ENCODE measurements around the gene POLR2B.
"Not testable (repeated sequence)": the region's sequence is repeated elsewhere in the genome, so short reads cannot be mapped to it uniquely, and the experiment has no call there.

Gene POLR2B

DNA sequence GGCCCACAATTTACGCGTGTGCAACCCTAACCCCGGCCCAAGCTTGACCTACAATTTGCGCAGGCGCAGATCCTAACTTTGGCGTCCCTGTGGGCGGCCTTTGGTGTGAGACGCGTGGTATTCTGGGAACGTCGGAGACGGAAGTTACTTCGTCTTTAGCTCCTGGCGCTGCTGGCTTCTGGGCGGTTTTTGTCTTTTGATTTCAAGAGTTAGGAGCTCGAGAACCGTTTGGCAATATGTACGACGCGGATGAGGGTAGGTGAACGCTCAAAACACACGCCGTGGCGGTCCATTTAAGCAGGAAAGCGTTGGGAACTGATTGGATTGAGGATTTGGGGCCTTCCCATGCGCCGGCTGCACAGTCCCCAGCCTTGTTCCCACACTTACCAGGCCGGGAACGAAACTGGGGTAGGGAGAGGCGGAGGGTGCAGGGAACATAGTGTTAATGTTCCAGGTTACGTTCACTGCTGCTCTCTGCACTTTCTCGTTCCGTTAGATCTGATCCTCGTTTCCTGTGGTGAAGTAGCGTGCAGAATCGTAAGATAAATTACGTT, at the start of gene POLR2B:
POLR2B (plus strand) TSS at position 147 of the 554 bp plus-strand sequence; CDS start at position 237, 90 bp downstream.
- no CpG with 5 or more reads among the region's 37 CpGs for WGBS (ENCODE audit: insufficient coverage, insufficient read length)
- Histone ChIP-seq H3K36me3 (ENCODE audit: control insufficient read depth, insufficient read depth, low read length) (no peaks in the 10 kb centered on the region), H3K27me3 (ENCODE audit: control insufficient read depth, insufficient read depth, low read length) (no peaks in the 10 kb centered on the region), H3K4me1 (ENCODE audit: control insufficient read depth, insufficient read depth, low read length) (no peaks in the 10 kb centered on the region), H3K27ac (ENCODE audit: low read length) (no peak within 1 kb of the TSS), H3K4me3 (ENCODE audit: low read length) (peak within 1 kb of the TSS; percentile 73), H3K9me3 (ENCODE audit: control insufficient read depth, insufficient read depth, low read length) (no peaks in the 10 kb centered on the region)
- peak; percentile 90 for DNase-seq (ENCODE audit: low read depth, low spot score)

DNA sequence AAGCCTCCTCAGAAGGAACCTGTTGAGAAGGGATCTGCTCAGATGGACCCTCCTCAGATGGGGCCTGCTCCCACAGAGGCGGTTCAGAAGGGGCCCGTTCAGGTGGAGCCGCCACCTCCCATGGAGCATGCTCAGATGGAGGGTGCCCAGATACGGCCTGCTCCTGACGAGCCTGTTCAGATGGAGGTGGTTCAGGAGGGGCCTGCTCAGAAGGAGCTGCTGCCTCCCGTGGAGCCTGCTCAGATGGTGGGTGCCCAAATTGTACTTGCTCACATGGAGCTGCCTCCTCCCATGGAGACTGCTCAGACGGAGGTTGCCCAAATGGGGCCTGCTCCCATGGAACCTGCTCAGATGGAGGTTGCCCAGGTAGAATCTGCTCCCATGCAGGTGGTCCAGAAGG, 48.1 kb upstream of the POLR2B start:
- no peak overlapping the region for H3K4me3 ChIP-seq (ENCODE audit: low read length)
- DNase-seq (ENCODE audit: low read depth, low spot score), result no peak
- H3K9me3 ChIP-seq (ENCODE audit: control insufficient read depth, insufficient read depth, low read length), result no peaks in the 10 kb centered on the region
- no peaks in the 10 kb centered on the region for H3K4me1 ChIP-seq (ENCODE audit: control insufficient read depth, insufficient read depth, low read length)
- no peaks in the 10 kb centered on the region for H3K27me3 ChIP-seq (ENCODE audit: control insufficient read depth, insufficient read depth, low read length)
- peaks cover 13% of the 10 kb centered on the region; the same call in 1 of the 2 replicates for H3K36me3 ChIP-seq (ENCODE audit: control insufficient read depth, insufficient read depth, low read length)
- WGBS (ENCODE audit: insufficient coverage, insufficient read length), result no CpG with 5 or more reads among the region's 7 CpGs
- H3K27ac ChIP-seq (ENCODE audit: low read length), result no peak overlapping the region

DNA sequence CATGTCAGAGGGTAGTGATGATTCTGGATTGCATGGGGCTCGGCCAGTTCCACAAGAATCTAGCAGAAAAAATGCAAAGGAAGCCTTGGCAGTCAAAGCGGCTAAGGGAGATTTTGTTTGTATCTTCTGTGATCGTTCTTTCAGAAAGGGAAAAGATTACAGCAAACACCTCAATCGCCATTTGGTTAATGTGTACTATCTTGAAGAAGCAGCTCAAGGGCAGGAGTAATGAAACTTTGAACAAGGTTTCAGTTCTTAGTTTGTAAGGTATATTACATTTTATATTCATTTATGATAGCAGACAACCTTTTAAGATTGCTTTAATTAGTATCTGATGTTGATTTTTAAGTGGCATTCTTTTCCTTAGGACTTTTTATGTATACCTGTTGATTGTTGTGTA, 46.8 kb upstream of the POLR2B start:
- no peaks in the 10 kb centered on the region for H3K4me1 ChIP-seq (ENCODE audit: control insufficient read depth, insufficient read depth, low read length)
- no peaks in the 10 kb centered on the region for H3K9me3 ChIP-seq (ENCODE audit: control insufficient read depth, insufficient read depth, low read length)
- H3K27ac ChIP-seq (ENCODE audit: low read length), result no peak overlapping the region
- H3K4me3 ChIP-seq (ENCODE audit: low read length), result no peak overlapping the region
- WGBS (ENCODE audit: insufficient coverage, insufficient read length), result no CpG with 5 or more reads among the region's 4 CpGs
- H3K27me3 ChIP-seq (ENCODE audit: control insufficient read depth, insufficient read depth, low read length), result no peaks in the 10 kb centered on the region
- H3K36me3 ChIP-seq (ENCODE audit: control insufficient read depth, insufficient read depth, low read length), result peaks cover 13% of the 10 kb centered on the region; the same call in 1 of the 2 replicates
- DNase-seq (ENCODE audit: low read depth, low spot score), result no peak

DNA sequence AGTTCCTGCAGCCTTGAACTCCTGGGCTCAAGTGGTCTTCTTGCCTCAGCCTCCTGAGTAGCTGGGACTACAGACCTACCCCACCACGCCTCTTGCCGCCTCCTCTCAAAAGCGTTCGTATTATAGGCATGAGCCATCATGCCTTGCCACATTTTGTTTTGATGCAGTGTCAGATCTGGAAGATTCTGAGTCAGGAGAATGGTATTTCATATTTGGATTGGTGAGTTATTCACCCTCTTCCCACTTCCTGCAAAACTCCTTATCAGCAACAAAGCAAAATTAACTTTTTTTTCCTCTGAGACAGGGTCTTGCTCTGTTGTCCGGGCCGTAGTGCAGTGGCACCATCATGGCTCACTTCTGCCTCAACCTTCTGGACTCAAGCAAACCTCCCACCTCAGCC, 41.4 kb upstream of the POLR2B start:
- H3K36me3 ChIP-seq (ENCODE audit: control insufficient read depth, insufficient read depth, low read length), result no peaks in the 10 kb centered on the region
- no peak for DNase-seq (ENCODE audit: low read depth, low spot score)
- H3K9me3 ChIP-seq (ENCODE audit: control insufficient read depth, insufficient read depth, low read length), result no peaks in the 10 kb centered on the region
- H3K4me1 ChIP-seq (ENCODE audit: control insufficient read depth, insufficient read depth, low read length), result no peaks in the 10 kb centered on the region
- no peak overlapping the region for H3K4me3 ChIP-seq (ENCODE audit: low read length)
- H3K27me3 ChIP-seq (ENCODE audit: control insufficient read depth, insufficient read depth, low read length), result no peaks in the 10 kb centered on the region
- no CpG with 5 or more reads among the region's 6 CpGs for whole genome bisulfite sequencing (ENCODE audit: insufficient coverage, insufficient read length)
- no peak overlapping the region for H3K27ac ChIP-seq (ENCODE audit: low read length)

DNA sequence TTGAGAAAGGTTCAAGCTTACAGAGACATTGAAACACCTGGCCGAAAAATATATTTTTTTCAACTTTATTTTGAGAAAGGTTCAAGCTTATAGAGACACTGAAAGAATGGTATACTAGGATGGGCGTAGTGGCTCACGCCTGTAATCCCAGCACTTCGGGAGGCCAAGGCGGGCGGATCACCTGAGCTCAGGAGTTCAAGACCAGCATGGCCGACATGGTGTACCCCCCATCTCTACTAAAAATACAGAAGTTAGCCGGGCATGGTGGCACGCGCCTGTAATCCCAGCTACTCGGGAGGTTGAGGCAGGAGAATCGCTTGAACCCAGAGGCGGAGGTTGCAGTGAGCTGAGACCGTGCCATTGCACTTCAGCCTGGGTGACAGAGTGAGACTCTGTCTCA, 38.9 kb upstream of the POLR2B start:
- not testable (repeated sequence) for H3K4me1 ChIP-seq (ENCODE audit: control insufficient read depth, insufficient read depth, low read length); H3K4me3 ChIP-seq (ENCODE audit: low read length); H3K9me3 ChIP-seq (ENCODE audit: control insufficient read depth, insufficient read depth, low read length); H3K27me3 ChIP-seq (ENCODE audit: control insufficient read depth, insufficient read depth, low read length); H3K36me3 ChIP-seq (ENCODE audit: control insufficient read depth, insufficient read depth, low read length); DNase-seq (ENCODE audit: low read depth, low spot score); H3K27ac ChIP-seq (ENCODE audit: low read length)
- no CpG with 5 or more reads among the region's 14 CpGs for WGBS (ENCODE audit: insufficient coverage, insufficient read length)

DNA sequence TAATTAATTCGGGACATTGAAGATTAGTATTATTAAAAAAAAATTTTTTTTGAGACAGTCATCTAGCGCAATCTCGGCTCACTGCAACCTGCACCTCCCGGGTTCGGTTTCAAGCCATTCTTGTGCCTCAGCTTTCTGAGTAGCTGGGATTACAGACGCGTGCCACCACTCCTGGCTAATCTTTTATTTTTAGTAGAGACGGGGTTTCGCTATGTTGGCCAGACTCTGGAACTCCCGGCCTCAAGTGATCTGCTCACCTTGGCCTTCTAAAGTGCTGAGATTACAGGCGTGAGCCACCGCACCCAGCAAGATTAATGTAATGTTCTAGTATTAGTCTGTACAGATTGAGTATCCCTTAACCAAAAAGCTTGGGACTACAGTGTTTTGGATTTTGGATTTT, 38.3 kb upstream of the POLR2B start:
- no CpG with 5 or more reads among the region's 12 CpGs for WGBS (ENCODE audit: insufficient coverage, insufficient read length)
- Histone ChIP-seq H3K4me1 (ENCODE audit: control insufficient read depth, insufficient read depth, low read length) (no peaks in the 10 kb centered on the region), H3K4me3 (ENCODE audit: low read length) (no peak overlapping the region), H3K27ac (ENCODE audit: low read length) (no peak overlapping the region), H3K9me3 (ENCODE audit: control insufficient read depth, insufficient read depth, low read length) (no peaks in the 10 kb centered on the region), H3K36me3 (ENCODE audit: control insufficient read depth, insufficient read depth, low read length) (no peaks in the 10 kb centered on the region), H3K27me3 (ENCODE audit: control insufficient read depth, insufficient read depth, low read length) (no peaks in the 10 kb centered on the region)
- no peak for DNase-seq (ENCODE audit: low read depth, low spot score)

DNA sequence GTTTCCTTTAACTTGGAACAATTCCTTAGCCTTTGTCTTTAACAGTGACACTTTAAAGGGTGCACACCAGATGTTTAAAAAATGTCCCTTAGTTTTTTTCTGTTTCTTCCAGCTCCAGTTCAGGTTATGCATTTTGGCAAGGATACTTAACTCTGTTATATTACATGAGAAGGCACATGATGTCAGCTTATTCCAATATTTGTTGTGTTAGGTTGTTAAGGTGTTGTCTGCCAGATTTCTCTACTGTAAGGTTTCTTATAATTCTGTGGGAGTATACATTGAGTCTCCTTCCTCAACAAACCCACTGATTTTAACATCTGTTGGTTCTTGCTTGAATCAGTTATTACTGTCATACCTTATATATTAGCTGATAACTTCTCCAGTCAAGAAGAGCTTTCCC, 37.7 kb upstream of the POLR2B start:
- DNase-seq (ENCODE audit: low read depth, low spot score), result no peak
- no peaks in the 10 kb centered on the region for H3K4me1 ChIP-seq (ENCODE audit: control insufficient read depth, insufficient read depth, low read length)
- no peak overlapping the region for H3K27ac ChIP-seq (ENCODE audit: low read length)
- no peaks in the 10 kb centered on the region for H3K9me3 ChIP-seq (ENCODE audit: control insufficient read depth, insufficient read depth, low read length)
- H3K27me3 ChIP-seq (ENCODE audit: control insufficient read depth, insufficient read depth, low read length), result no peaks in the 10 kb centered on the region
- H3K36me3 ChIP-seq (ENCODE audit: control insufficient read depth, insufficient read depth, low read length), result no peaks in the 10 kb centered on the region
- H3K4me3 ChIP-seq (ENCODE audit: low read length), result no peak overlapping the region

DNA sequence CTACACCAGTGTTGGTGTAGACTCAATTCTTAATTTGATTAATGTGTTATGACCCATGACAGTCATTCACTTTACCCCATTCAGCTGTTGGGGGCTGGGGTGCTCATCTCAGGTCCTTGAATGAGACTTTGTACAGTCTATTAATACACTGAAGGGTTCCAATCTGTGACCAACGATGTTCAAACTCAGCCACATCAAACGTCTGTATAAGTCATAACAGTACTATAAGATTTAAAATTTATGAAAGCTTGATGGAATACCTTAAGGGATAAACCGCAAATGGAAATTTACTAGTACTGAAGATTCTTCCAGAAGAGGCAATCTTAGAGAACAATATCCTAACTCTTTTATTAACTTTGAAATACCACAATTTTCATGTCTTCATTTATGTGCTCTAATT, 37.3 kb upstream of the POLR2B start:
- WGBS (ENCODE audit: insufficient coverage, insufficient read length), result no CpG with 5 or more reads among the region's 3 CpGs
- Histone ChIP-seq H3K27ac (ENCODE audit: low read length) (no peak overlapping the region), H3K27me3 (ENCODE audit: control insufficient read depth, insufficient read depth, low read length) (no peaks in the 10 kb centered on the region), H3K4me3 (ENCODE audit: low read length) (no peak overlapping the region), H3K4me1 (ENCODE audit: control insufficient read depth, insufficient read depth, low read length) (no peaks in the 10 kb centered on the region), H3K9me3 (ENCODE audit: control insufficient read depth, insufficient read depth, low read length) (no peaks in the 10 kb centered on the region), H3K36me3 (ENCODE audit: control insufficient read depth, insufficient read depth, low read length) (no peaks in the 10 kb centered on the region)
- DNase-seq (ENCODE audit: low read depth, low spot score), result no peak

DNA sequence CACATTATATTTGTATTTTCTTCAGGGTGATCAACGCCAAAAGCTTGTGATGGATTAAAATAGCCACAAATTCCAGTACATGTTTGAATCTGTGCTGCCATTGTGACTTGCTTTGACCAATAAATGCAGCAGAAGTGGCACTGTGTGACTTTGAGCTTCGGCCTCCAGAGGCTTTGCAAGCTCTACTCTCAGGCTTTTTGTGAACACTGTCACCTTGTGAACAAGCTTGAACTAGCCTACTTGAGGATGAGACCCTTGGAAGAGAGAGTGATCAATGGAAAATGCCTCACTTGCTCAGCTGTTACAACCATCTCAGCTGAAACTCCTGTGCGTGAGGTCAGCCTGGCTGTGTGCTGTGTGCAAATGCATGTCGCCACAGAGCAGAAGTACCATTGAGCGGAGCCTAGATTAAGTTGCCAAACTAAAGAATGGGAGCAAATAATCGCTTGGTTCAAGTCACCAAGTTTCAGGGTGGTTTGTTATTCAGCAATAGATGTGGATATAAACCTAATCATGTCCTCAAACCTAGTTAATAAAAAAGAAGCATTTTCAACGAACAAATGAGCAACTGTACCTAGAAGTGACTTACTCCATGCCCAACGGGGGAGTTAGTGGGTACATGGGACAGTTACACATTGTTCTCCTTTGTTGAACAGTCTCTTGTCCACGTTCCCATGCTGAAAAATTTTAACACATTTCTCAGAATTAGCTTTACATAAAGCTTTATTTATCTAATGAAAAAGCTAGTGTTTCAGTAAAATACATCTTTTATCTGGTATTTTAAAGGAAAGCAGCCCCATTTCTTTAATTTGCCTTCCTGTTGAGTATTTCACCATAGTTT, 24.8 kb upstream of the POLR2B start:
- no peak overlapping the region for H3K4me3 ChIP-seq (ENCODE audit: low read length)
- no CpG with 5 or more reads among the region's 9 CpGs for WGBS (ENCODE audit: insufficient coverage, insufficient read length)
- peaks cover 2% of the 10 kb centered on the region; the same call in 1 of the 2 replicates for H3K27me3 ChIP-seq (ENCODE audit: control insufficient read depth, insufficient read depth, low read length)
- no peaks in the 10 kb centered on the region for H3K36me3 ChIP-seq (ENCODE audit: control insufficient read depth, insufficient read depth, low read length)
- H3K4me1 ChIP-seq (ENCODE audit: control insufficient read depth, insufficient read depth, low read length), result no peaks in the 10 kb centered on the region
- no peak for DNase-seq (ENCODE audit: low read depth, low spot score)
- no peaks in the 10 kb centered on the region for H3K9me3 ChIP-seq (ENCODE audit: control insufficient read depth, insufficient read depth, low read length)
- no peak overlapping the region for H3K27ac ChIP-seq (ENCODE audit: low read length)

DNA sequence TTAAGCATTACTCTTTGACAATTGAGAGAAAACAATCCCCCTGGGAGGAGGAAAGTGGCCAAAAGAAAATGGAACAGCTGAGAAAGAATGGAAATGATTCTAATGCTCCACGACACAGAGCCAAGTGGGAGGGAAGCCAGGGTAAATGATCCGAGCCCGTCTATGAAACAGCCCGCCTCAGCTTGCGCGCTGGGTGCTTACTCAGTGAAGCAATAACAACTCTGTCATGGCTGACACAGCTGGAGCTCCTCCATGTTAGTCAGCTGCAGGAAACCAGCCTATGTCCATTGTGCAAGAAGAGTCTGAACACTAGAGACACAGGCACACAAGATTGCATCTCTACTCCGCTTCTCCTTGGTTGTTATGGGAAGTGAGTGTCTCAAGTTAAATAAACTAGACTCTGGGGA, 20.6 kb upstream of the POLR2B start:
- Histone ChIP-seq H3K4me3 (ENCODE audit: low read length) (no peak overlapping the region), H3K4me1 (ENCODE audit: control insufficient read depth, insufficient read depth, low read length) (no peaks in the 10 kb centered on the region), H3K9me3 (ENCODE audit: control insufficient read depth, insufficient read depth, low read length) (no peaks in the 10 kb centered on the region), H3K27me3 (ENCODE audit: control insufficient read depth, insufficient read depth, low read length) (no peaks in the 10 kb centered on the region), H3K27ac (ENCODE audit: low read length) (no peak overlapping the region), H3K36me3 (ENCODE audit: control insufficient read depth, insufficient read depth, low read length) (peaks cover 2% of the 10 kb centered on the region; the same call in 1 of the 2 replicates)
- no peak for DNase-seq (ENCODE audit: low read depth, low spot score)
- WGBS (ENCODE audit: insufficient coverage, insufficient read length), result no CpG with 5 or more reads among the region's 7 CpGs

DNA sequence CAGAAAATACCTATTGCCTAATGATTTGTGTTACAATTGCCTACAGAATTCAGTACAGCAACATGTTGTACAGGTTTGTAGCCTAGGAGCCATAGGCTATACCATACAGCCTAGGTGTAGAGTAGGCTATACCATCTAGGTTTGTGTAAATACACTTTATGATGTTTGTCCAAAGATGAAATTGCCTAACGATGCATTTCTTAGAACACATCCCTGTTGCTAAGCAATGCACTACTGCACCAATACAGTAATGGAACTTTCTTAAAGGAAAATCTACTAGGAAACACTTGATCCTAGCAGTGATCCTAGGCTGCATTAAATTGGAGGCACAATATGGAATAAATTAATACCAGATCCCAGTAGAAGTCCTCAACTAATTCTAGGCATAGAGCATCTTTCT, 19.6 kb upstream of the POLR2B start:
- no CpG with 5 or more reads among the region's 1 CpG for WGBS (ENCODE audit: insufficient coverage, insufficient read length)
- H3K27me3 ChIP-seq (ENCODE audit: control insufficient read depth, insufficient read depth, low read length), result no peaks in the 10 kb centered on the region
- no peaks in the 10 kb centered on the region for H3K4me1 ChIP-seq (ENCODE audit: control insufficient read depth, insufficient read depth, low read length)
- peaks cover 2% of the 10 kb centered on the region; the same call in 1 of the 2 replicates for H3K36me3 ChIP-seq (ENCODE audit: control insufficient read depth, insufficient read depth, low read length)
- no peaks in the 10 kb centered on the region for H3K9me3 ChIP-seq (ENCODE audit: control insufficient read depth, insufficient read depth, low read length)
- no peak overlapping the region for H3K27ac ChIP-seq (ENCODE audit: low read length)
- H3K4me3 ChIP-seq (ENCODE audit: low read length), result no peak overlapping the region
- DNase-seq (ENCODE audit: low read depth, low spot score), result no peak

All from iPS DF 6.9 (cell line).